ENCODE results near the gene PRR36. TPM values are rescaled to one million over a fixed set of nuclear protein-coding genes. Genes with fewer than 3 reads are reported as not detected.

The PRR36 gene
- total RNA-seq, 1 donor from 2014 or later, result 0.09 TPM

- intact Hi-C loops (cut with micrococcal nuclease), result no loop called here
Observed at GRCh38 chr19:7823686-7824301, 50.4 kb downstream of the PRR36 start.

- intact Hi-C loops (cut with micrococcal nuclease), result no loop called here
Observed at GRCh38 chr19:7822910-7823515, 51.2 kb downstream of the PRR36 start.

GRCh38 chr19:7820588-7820987 is 53.6 kb downstream of the PRR36 start:
- intact Hi-C loops (cut with micrococcal nuclease), result no loop called here

- intact Hi-C loops (cut with micrococcal nuclease), result no loop called here
Observed at GRCh38 chr19:7819337-7819736, 54.9 kb downstream of the PRR36 start.

- intact Hi-C loops (cut with micrococcal nuclease), result no loop called here
Observed at GRCh38 chr19:7818806-7819205, 55.4 kb downstream of the PRR36 start.

Other genes starting within 250 kb of the PRR36 start
- 39.0 and 39.7 TPM in 2 replicates for gene XAB2, start 244.8 kb downstream of the PRR36 start, total RNA-seq
- gene PET100, start 244.6 kb downstream of the PRR36 start, total RNA-seq, result 129 and 134 TPM in 2 replicates
- 0.82 and 2.0 TPM in 2 replicates for gene PCP2, start 240.7 kb downstream of the PRR36 start, total RNA-seq
- gene STXBP2, start 237.3 kb downstream of the PRR36 start, total RNA-seq, result 124 and 129 TPM in 2 replicates
- 0.55 TPM in 1 of 2 replicates, not detected in the other for gene RETN, start 205.3 kb downstream of the PRR36 start, total RNA-seq
- not detected in 2 replicates for gene MCEMP1, start 197.3 kb downstream of the PRR36 start, total RNA-seq
- gene TRAPPC5, start 193.6 kb downstream of the PRR36 start, total RNA-seq, result 65.6 and 76.9 TPM in 2 replicates
- 0.25 TPM in 1 of 2 replicates, not detected in the other for gene FCER2, start 172.3 kb downstream of the PRR36 start, total RNA-seq
- gene CLEC4G, start 142.3 kb downstream of the PRR36 start, total RNA-seq, result not detected in 2 replicates
- gene CD209, start 126.9 kb downstream of the PRR36 start, total RNA-seq, result not detected in 2 replicates
- gene CLEC4M, start 111.1 kb downstream of the PRR36 start, total RNA-seq, result not detected in 2 replicates
- gene EVI5L, start 44.2 kb downstream of the PRR36 start, total RNA-seq, result 5.1 and 6.0 TPM in 2 replicates
- not detected in 2 replicates for gene LRRC8E, start 14.1 kb upstream of the PRR36 start, total RNA-seq
- gene MAP2K7, start 29.5 kb upstream of the PRR36 start, total RNA-seq, result 42.0 and 45.2 TPM in 2 replicates
- gene TGFBR3L, start 40.4 kb upstream of the PRR36 start, total RNA-seq, result 1.1 and 2.6 TPM in 2 replicates
- 16.0 and 21.4 TPM in 2 replicates for gene SNAPC2, start 45.9 kb upstream of the PRR36 start, total RNA-seq
- 0.23 TPM in 1 of 2 replicates, not detected in the other for gene CTXN1, start 51.7 kb upstream of the PRR36 start, total RNA-seq
- gene TIMM44, start 69.3 kb upstream of the PRR36 start, total RNA-seq, result 60.6 and 65.9 TPM in 2 replicates
- gene ELAVL1, start 131.3 kb upstream of the PRR36 start, total RNA-seq, result 120 and 129 TPM in 2 replicates
- 0.23 and 0.27 TPM in 2 replicates for gene CCL25, start 178.4 kb upstream of the PRR36 start, total RNA-seq